Osteoblast (primary cell): ENCODE measurements around the gene MS4A3. TPM values are rescaled to one million over a fixed set of nuclear protein-coding genes. Genes with fewer than 3 reads are reported as not detected.

Experiments used
- DNase-seq: peaks from one replicate; pipeline ENCODE4 v3.0.0; 2011; ENCODE audit warnings: low spot score, mixed read lengths; ENCODE audit not compliant: insufficient read length; ENCODE audit errors: missing footprints
- H2AFZ ChIP-seq: 2 replicates; pipeline ENCODE4 v1.6.0; 2011; ENCODE audit warnings: mild to moderate bottlenecking, low read length
- H3K27ac ChIP-seq: 2 replicates; pipeline ENCODE4 v1.5.1; 2011; ENCODE audit warnings: mild to moderate bottlenecking, low read depth, low read length, moderate library complexity
- H3K27me3 ChIP-seq: 2 replicates; pipeline ENCODE4 v1.6.0; 2012; ENCODE audit warnings: mild to moderate bottlenecking, control low read depth, inconsistent platforms, low read length, moderate library complexity; ENCODE audit not compliant: insufficient read depth
- H3K36me3 ChIP-seq: 2 replicates; pipeline ENCODE4 v1.5.1; 2011; ENCODE audit warnings: mild to moderate bottlenecking, low read length, control low read depth, moderate library complexity; ENCODE audit not compliant: insufficient read depth
- H3K4me1 ChIP-seq: 2 replicates; pipeline ENCODE4 v1.5.1; 2011; ENCODE audit warnings: mild to moderate bottlenecking, low read length, control low read depth, moderate library complexity; ENCODE audit not compliant: insufficient read depth
- H3K4me2 ChIP-seq: 2 replicates; pipeline ENCODE4 v1.6.0; 2011; ENCODE audit warnings: mild to moderate bottlenecking, low read length; ENCODE audit not compliant: insufficient read depth
- H3K4me3 ChIP-seq: fragments of 200-600 bp; sonication (generic); 3 replicates; pipeline ENCODE4 v1.5.1; 2012; ENCODE audit warnings: mild to moderate bottlenecking, low read length, inconsistent platforms; ENCODE audit not compliant: insufficient read depth
- H3K79me2 ChIP-seq: 2 replicates; pipeline ENCODE4 v1.6.0; 2012; ENCODE audit warnings: mild to moderate bottlenecking, low read length, control low read depth, inconsistent platforms; ENCODE audit not compliant: insufficient read depth
- H3K9me3 ChIP-seq: 2 replicates; pipeline ENCODE4 v1.5.1; 2011; ENCODE audit warnings: low read depth, low read length, control low read depth
- H4K20me1 ChIP-seq: 2 replicates; pipeline ENCODE4 v1.6.0; 2012; ENCODE audit warnings: mild to moderate bottlenecking, low read length, control low read depth; ENCODE audit not compliant: insufficient read depth
- total RNA-seq: library from RNA; depleted of rRNA; stranded (reverse); fragments of >200 nt; gene quantifications from 2 replicates; pipeline ENCODE4 v1.2.3, GENCODE V29; 2012
- TF ChIP-seq, protein P1 (sequence below): IDR thresholded peaks from 2 replicates; pipeline ENCODE4 v1.5.1; 2011; ENCODE audit warnings: mild to moderate bottlenecking, low read depth, low read length, moderate library complexity; ENCODE audit errors: extremely low read depth

MS4A3 gene
- total RNA-seq, 1 donor: not detected

DNA sequence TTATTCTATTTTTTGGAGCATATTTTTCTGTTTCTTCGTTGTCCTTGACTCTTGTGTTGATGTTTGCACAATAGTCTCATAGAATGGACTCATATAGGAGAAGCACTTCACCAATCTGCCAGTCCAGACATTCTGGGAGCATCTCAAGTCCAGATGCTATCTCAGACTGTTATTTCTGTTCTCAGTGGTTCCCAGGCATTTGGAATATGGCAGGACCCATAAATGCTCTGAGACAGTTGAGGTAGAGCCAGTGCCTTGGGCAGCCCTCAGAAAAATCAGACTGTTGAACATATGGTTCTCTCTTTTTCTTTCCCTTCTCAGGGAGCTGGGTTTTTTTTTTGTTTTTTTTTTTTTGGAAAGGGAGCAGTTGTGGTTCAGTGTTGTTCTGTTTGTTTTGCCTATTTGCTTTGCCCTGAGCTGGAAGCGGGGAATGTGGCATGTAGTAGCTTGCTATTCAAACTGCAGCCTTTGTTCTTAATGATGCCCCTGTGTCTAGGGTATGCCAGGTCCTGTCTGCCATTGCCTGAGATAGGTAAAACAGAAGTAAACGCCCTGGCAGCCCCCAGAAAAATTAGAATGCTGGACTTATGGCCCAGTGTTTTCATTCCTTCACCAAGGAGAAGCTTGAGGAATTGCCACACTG, 28.3 kb downstream of the MS4A3 start:
- no peak for DNase-seq

DNA sequence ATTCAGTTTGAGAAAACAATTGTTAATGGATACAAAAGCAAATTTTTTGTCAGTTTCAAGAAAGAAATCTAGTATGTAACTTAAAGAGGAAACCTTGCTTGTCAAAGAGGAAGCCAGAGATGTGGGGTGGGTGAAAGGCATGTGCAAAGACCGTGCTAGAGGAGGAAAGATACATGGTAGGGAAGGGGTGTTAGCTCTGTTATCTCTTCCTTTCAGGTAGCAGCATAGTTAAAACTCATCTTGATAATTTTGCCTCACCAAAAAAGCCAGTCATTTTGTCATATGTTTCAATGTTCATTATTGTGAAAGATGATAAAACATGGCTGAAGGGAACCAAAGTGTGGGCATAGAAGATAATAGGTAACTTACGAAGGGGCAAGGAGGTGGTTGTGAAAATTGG, 29.4 kb downstream of the MS4A3 start:
- H3K27ac ChIP-seq: no peak overlapping the region
- H3K36me3 ChIP-seq: no peaks in the 10 kb centered on the region
- no peak for DNase-seq
- no peaks in the 10 kb centered on the region for H3K27me3 ChIP-seq
- no peaks in the 10 kb centered on the region for H3K9me3 ChIP-seq
- no peaks in the 10 kb centered on the region for H3K4me1 ChIP-seq
- H3K4me3 ChIP-seq: no peak overlapping the region
- no peak overlapping the region for H2AFZ ChIP-seq
- H3K79me2 ChIP-seq: no peaks in the 10 kb centered on the region
- no peaks in the 10 kb centered on the region for H4K20me1 ChIP-seq
- TF ChIP-seq, protein P1, sequence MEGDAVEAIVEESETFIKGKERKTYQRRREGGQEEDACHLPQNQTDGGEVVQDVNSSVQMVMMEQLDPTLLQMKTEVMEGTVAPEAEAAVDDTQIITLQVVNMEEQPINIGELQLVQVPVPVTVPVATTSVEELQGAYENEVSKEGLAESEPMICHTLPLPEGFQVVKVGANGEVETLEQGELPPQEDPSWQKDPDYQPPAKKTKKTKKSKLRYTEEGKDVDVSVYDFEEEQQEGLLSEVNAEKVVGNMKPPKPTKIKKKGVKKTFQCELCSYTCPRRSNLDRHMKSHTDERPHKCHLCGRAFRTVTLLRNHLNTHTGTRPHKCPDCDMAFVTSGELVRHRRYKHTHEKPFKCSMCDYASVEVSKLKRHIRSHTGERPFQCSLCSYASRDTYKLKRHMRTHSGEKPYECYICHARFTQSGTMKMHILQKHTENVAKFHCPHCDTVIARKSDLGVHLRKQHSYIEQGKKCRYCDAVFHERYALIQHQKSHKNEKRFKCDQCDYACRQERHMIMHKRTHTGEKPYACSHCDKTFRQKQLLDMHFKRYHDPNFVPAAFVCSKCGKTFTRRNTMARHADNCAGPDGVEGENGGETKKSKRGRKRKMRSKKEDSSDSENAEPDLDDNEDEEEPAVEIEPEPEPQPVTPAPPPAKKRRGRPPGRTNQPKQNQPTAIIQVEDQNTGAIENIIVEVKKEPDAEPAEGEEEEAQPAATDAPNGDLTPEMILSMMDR: no peak
- no peak overlapping the region for H3K4me2 ChIP-seq

More for the DNA sequence above, 28.3 kb downstream of the MS4A3 start:
- TF ChIP-seq, protein P1: no peak
- H3K9me3 ChIP-seq: no peaks in the 10 kb centered on the region
- no peaks in the 10 kb centered on the region for H3K27me3 ChIP-seq
- no peak overlapping the region for H2AFZ ChIP-seq
- H3K79me2 ChIP-seq: no peaks in the 10 kb centered on the region
- no peaks in the 10 kb centered on the region for H3K4me1 ChIP-seq
- H3K36me3 ChIP-seq: no peaks in the 10 kb centered on the region
- H4K20me1 ChIP-seq: no peaks in the 10 kb centered on the region
- H3K4me2 ChIP-seq: no peak overlapping the region
- no peak overlapping the region for H3K27ac ChIP-seq
- H3K4me3 ChIP-seq: no peak overlapping the region

DNA sequence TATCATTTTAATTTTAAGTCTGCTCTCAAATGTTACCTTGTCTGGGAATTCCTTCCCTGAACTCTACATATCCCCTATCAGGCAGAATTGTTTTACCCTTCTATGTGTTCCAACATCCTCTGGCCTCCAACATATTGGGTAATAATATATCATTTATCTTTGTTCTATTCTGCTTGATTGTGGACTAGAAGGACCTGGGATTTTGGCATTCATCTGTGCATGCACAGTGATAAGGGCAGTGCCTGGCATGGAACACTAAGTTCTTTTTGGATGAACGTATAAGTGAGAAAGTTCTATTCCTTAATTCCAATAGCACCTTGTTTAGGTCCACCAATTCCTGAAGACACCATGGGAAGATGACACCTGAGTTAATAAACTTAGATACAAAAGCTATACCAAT, 30.8 kb downstream of the MS4A3 start:
- Histone ChIP-seq H2AFZ (no peak overlapping the region), H3K4me3 (no peak overlapping the region), H3K79me2 (no peaks in the 10 kb centered on the region), H3K4me1 (no peaks in the 10 kb centered on the region), H3K9me3 (no peaks in the 10 kb centered on the region), H3K36me3 (no peaks in the 10 kb centered on the region), H3K4me2 (no peak overlapping the region), H3K27ac (no peak overlapping the region), H4K20me1 (no peaks in the 10 kb centered on the region), H3K27me3 (no peaks in the 10 kb centered on the region)
- TF ChIP-seq, protein P1: no peak
- DNase-seq: no peak

DNA sequence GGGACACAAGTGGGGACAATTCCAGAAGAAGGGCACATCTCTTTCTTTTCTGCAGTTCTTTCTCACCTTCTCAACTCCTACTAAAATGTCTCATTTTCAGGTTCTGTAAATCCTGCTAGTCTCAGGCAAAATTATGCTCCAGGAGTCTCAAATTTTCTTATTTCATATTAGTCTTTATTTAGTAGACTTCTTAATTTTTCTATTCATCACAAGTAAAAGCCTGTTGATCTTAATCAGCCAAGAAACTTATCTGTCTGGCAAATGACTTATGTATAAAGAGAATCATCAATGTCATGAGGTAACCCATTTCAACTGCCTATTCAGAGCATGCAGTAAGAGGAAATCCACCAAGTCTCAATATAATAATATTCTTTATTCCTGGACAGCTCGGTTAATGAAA, 31.9 kb downstream of the MS4A3 start, which contains the start of gene MS4A2:
MS4A2 (plus strand) TSS at position 301 of the 400 bp plus-strand sequence. CDS start 102 bp downstream, outside the sequence.
- no peak within 1 kb of the TSS for H3K27ac ChIP-seq
- no peak within 1 kb of the TSS for H2AFZ ChIP-seq
- TF ChIP-seq, protein P1: no peak
- no peak within 1 kb of the TSS for H3K4me3 ChIP-seq
- H3K79me2 ChIP-seq: no peaks in the 10 kb centered on the region
- H3K36me3 ChIP-seq: no peaks in the 10 kb centered on the region
- no peaks in the 10 kb centered on the region for H3K27me3 ChIP-seq
- no peaks in the 10 kb centered on the region for H4K20me1 ChIP-seq
- DNase-seq: no peak
- H3K9me3 ChIP-seq: no peaks in the 10 kb centered on the region
- H3K4me2 ChIP-seq: no peak within 1 kb of the TSS
- no peaks in the 10 kb centered on the region for H3K4me1 ChIP-seq
